Uterus (tissue), 2 donors: ENCODE results near the gene PBOV1.

ENCODE experiments used
- POLR2A ChIP-seq, 2 donors: fragments of 450-650 bp; IDR thresholded peaks; one replicate each; pipeline ENCODE4 v1.6.1; 2016; ENCODE audit warnings: antibody characterized with exemption in 2 of 2, mild to moderate bottlenecking in 1 of 2, moderate library complexity in 1 of 2
- TF ChIP-seq, protein P1 (sequence below), 4 experiments: fragments of 200-600 bp in 2 of 4; fragments of 450-650 bp in 2 of 4; sonication (generic) in 2 of 4; IDR thresholded peaks; one replicate each; pipeline ENCODE4 v1.5.1; 2016 to 2019; ENCODE audit warnings: antibody characterized with exemption in 4 of 4, mild to moderate bottlenecking in 2 of 4, moderate library complexity in 1 of 4

DNA sequence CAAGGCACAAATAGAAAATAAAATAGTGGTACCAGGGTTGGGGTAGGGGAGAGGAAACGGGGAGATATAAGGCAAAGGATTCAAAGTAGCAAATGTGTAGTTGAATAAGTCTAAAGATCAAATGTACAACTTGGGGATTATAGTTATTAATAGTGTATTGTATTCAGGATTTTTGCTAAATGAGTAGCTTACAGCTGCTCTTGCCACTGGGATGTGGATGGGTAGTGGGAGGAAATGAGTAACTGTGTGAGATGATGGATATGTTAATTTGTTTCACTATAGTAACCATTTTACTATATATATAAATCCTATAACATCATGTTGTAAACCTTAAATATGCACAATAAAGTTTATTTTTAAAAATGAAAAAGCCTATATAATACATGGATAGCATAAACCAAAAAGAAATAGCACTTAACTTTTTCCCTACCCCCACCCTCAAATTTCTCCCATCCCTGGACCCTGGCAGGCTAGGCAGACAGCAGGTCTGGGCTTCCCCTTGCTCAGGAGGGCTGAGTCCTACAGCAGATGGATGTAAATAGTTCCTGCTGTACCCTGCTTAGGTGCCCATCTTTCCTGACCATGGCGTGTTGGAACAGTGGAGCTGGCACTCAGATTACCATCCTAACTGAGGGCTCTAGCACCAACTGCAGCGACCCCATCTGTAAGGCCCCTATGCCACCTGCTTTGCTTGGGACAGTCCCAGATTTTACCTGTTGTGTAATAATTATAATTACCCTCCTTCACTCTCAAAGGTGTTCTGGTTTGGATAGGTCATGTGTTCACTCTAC lies 28.6 kb upstream of the PBOV1 start:
- TF ChIP-seq POLR2A (IDR thresholded peaks at IDR 0.05) = no peak
- TF ChIP-seq, protein P1, sequence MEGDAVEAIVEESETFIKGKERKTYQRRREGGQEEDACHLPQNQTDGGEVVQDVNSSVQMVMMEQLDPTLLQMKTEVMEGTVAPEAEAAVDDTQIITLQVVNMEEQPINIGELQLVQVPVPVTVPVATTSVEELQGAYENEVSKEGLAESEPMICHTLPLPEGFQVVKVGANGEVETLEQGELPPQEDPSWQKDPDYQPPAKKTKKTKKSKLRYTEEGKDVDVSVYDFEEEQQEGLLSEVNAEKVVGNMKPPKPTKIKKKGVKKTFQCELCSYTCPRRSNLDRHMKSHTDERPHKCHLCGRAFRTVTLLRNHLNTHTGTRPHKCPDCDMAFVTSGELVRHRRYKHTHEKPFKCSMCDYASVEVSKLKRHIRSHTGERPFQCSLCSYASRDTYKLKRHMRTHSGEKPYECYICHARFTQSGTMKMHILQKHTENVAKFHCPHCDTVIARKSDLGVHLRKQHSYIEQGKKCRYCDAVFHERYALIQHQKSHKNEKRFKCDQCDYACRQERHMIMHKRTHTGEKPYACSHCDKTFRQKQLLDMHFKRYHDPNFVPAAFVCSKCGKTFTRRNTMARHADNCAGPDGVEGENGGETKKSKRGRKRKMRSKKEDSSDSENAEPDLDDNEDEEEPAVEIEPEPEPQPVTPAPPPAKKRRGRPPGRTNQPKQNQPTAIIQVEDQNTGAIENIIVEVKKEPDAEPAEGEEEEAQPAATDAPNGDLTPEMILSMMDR (IDR thresholded peaks at IDR 0.05) = no peak
